Panc1 (cell line): ENCODE results near the gene TMC4. TPM values are rescaled to one million over a fixed set of nuclear protein-coding genes. Genes with fewer than 3 reads are reported as not detected.
"Not testable (repeated sequence)": the region's sequence is repeated elsewhere in the genome, so short reads cannot be mapped to it uniquely, and the experiment has no call there.

Experiments used
- ATAC-seq: fragments of 200-7000 bp; cut with Tn5 transposase; 2 replicates; pipeline ENCODE4 v1.9.1; 2020; ENCODE audit warnings: mild to moderate bottlenecking, moderate library complexity
- BruUV-seq: library from RNA; stranded (reverse); fragments of 400-500 nt; replicated peaks from 2 replicates; lab custom pipeline; 2021; lab: Mats Ljungman, UMichigan
- CTCF ChIA-PET: fragments of 300-600 bp; sonication (Branson Sonifier 250); formaldehyde crosslinking; loops from one replicate; lab custom pipeline; 2022; ENCODE audit warnings: antibody characterized with exemption; lab: Charles Lee
- POLR2A ChIA-PET: fragments of 300-600 bp; sonication (Branson Sonifier 250); formaldehyde crosslinking; loops from one replicate; lab custom pipeline; 2022; ENCODE audit warnings: antibody characterized with exemption; lab: Charles Lee
- DNase-seq: peaks from one replicate; pipeline ENCODE4 v3.0.0-alpha.2; 2010; ENCODE audit warnings: low read depth, low spot score
- H3K27ac ChIP-seq: 2 replicates; pipeline ENCODE4 v1.5.1; 2011; ENCODE audit warnings: mild to moderate bottlenecking, low read length, inconsistent platforms
- H3K27me3 ChIP-seq: fragments of 200-500 bp; sonication (Bioruptor generic); 2 replicates; pipeline ENCODE4 v1.6.0; 2014; ENCODE audit warnings: low read length, inconsistent platforms; ENCODE audit not compliant: control insufficient read depth, insufficient read depth
- H3K36me3 ChIP-seq: fragments of 200-500 bp; sonication (Bioruptor generic); 2 replicates; pipeline ENCODE4 v1.5.1; 2014; ENCODE audit warnings: inconsistent platforms, mild to moderate bottlenecking, low read length, moderate library complexity; ENCODE audit not compliant: control insufficient read depth, insufficient read depth
- H3K4me1 ChIP-seq: 2 replicates; pipeline ENCODE4 v1.5.1; 2011; ENCODE audit warnings: inconsistent platforms, mild to moderate bottlenecking, low read length, moderate library complexity; ENCODE audit not compliant: control insufficient read depth, insufficient read depth
- H3K4me3 ChIP-seq, 2 experiments: 2 replicates each; pipeline ENCODE4 v1.5.1; 2011 to 2012; ENCODE audit warnings: low read depth in 2 of 2, low read length in 2 of 2, mild to moderate bottlenecking in 2 of 2, inconsistent platforms in 1 of 2, moderate library complexity in 1 of 2
- H3K9me3 ChIP-seq: fragments of 200-500 bp; sonication (Bioruptor generic); 2 replicates; pipeline ENCODE4 v1.5.1; 2014; ENCODE audit warnings: low read depth, mild to moderate bottlenecking, inconsistent platforms, low read length, moderate library complexity; ENCODE audit not compliant: control insufficient read depth, insufficient read depth
- CTCF ChIP-seq: fragments of 450-650 bp; IDR thresholded peaks from 2 replicates; pipeline ENCODE4 v1.5.1; 2017; ENCODE audit warnings: mild to moderate bottlenecking
- POLR2AphosphoS5 ChIP-seq: IDR thresholded peaks from 2 replicates; pipeline ENCODE4 v1.6.1; 2012; ENCODE audit warnings: mild to moderate bottlenecking, low read depth, low read length, moderate library complexity
- REST ChIP-seq, 2 experiments: IDR thresholded peaks; 2 replicates each; pipeline ENCODE4 v1.6.1; 2011 to 2012; ENCODE audit warnings: low read depth in 2 of 2, control low read depth in 1 of 2, low read length in 1 of 2, mild to moderate bottlenecking in 1 of 2, moderate library complexity in 1 of 2; ENCODE audit not compliant: insufficient read depth in 1 of 2
- in situ Hi-C: cut with HindIII; loops from 2 replicates; pipeline ENCODE4 v1.10.0; 2016; ENCODE audit warnings: low sequenced_read_pairs, low pct_unique_long_range_greater_than_20kb
- intact Hi-C: fragments of 100-400 bp; cut with micrococcal nuclease; formaldehyde crosslinking; loops from one replicate; pipeline ENCODE4 v1.10.0; 2022; ENCODE audit not compliant: unreplicated experiment
- total RNA-seq: library from RNA; stranded (reverse); gene quantifications from one replicate; pipeline ENCODE4 v1.2.1, GENCODE V29; 2021; ENCODE audit not compliant: unreplicated experiment

The TMC4 gene
- total RNA-seq, 1 experiment from 2014 or later = 5.1 TPM

GRCh38 chr19:54218960-54219661, 46.2 kb upstream of the TMC4 start:
- peaks cover 5% of the 10 kb centered on the region; the same call in 1 of the 2 replicates for H3K4me1 ChIP-seq
- H3K4me3 ChIP-seq = no peak overlapping the region
- H3K9me3 ChIP-seq = no peaks in the 10 kb centered on the region
- intact Hi-C loops = no loop called here
- in situ Hi-C loops = no loop called here
- H3K27ac ChIP-seq = no peak overlapping the region
- POLR2A ChIA-PET = no interaction called here
- ATAC-seq (no peak), DNase-seq (no peak)
- CTCF ChIA-PET = no interaction called here
- no TSS peak for BruUV-seq
- TF ChIP-seq POLR2AphosphoS5 = no peak
- no peaks in the 10 kb centered on the region for H3K36me3 ChIP-seq
- H3K27me3 ChIP-seq = no peaks in the 10 kb centered on the region

GRCh38 chr19:54218259-54218658, 45.3 kb upstream of the TMC4 start:
- BruUV-seq = no TSS peak
- Histone ChIP-seq H3K27me3 (no peaks in the 10 kb centered on the region), H3K4me1 (peaks cover 5% of the 10 kb centered on the region; the same call in 1 of the 2 replicates), H3K27ac (no peak overlapping the region; the same call in 1 of the 2 replicates), H3K4me3 (no peak overlapping the region), H3K36me3 (no peaks in the 10 kb centered on the region), H3K9me3 (no peaks in the 10 kb centered on the region)
- no peak for TF ChIP-seq REST (IDR thresholded peaks at IDR 0.05; ENCODE audit: insufficient read depth in 1 of 2, low read depth in 2 of 2, low read length in 1 of 2)
- TF ChIP-seq CTCF = no peak
- CTCF ChIA-PET = interaction anchor here (0.6 kb wide), 1 partner anchor 86 kb away, joined by 5 read pairs; no protein-coding TSS in a partner anchor
- no peak for ATAC-seq
- intact Hi-C loops = no loop called here
- in situ Hi-C loops = no loop called here
- POLR2A ChIA-PET = no interaction called here
- DNase-seq = no peak

- CTCF ChIA-PET = interaction anchor here (0.6 kb wide), 2 partner anchors 37 to 86 kb away, joined by 5 to 6 read pairs; no protein-coding TSS in a partner anchor
- H3K9me3 ChIP-seq, DNase-seq, in situ Hi-C loops, POLR2A ChIA-PET, H3K27ac ChIP-seq, intact Hi-C loops, BruUV-seq, H3K27me3 ChIP-seq, ATAC-seq, H3K4me3 ChIP-seq, H3K4me1 ChIP-seq, H3K36me3 ChIP-seq: not testable (repeated sequence)
Observed at GRCh38 chr19:54217517-54218247, 44.7 kb upstream of the TMC4 start.
